ENCODE measurements around the gene KLHL33. TPM values are rescaled to one million over a fixed set of nuclear protein-coding genes. Genes with fewer than 3 reads are reported as not detected.
A peak's percentile ranks its signal among the peaks of the same experiment; 100 is the strongest.

Gene KLHL33
- total RNA-seq, 1 donor from 2014 or later: not detected

- Mint-ChIP-seq H3K4me3 (ENCODE audit: low read depth) (no peak overlapping the region), H3K9me3 (no peaks in the 10 kb centered on the region), H3K4me1 (ENCODE audit: low read depth) (peaks cover 9% of the 10 kb centered on the region), H3K36me3 (ENCODE audit: low read depth) (no peaks in the 10 kb centered on the region), H3K27ac (no peak overlapping the region), H3K27me3 (ENCODE audit: low read depth) (no peaks in the 10 kb centered on the region)
- intact Hi-C loops (cut with micrococcal nuclease): loop anchor here (5.0 kb wide), 2 partner anchors 115 to 265 kb away; partner anchors contain the start of gene RNASE4
- no peak for DNase-seq (ENCODE audit: low spot score)
Measured at GRCh38 chr14:20417250-20418186, 18.4 kb downstream of the KLHL33 start.

GRCh38 chr14:20416223-20416622 is 19.7 kb downstream of the KLHL33 start:
- no peak for DNase-seq (ENCODE audit: low spot score)
- Mint-ChIP-seq H3K4me3 (ENCODE audit: low read depth) (no peak overlapping the region), H3K4me1 (ENCODE audit: low read depth) (peaks cover 18% of the 10 kb centered on the region), H3K27me3 (ENCODE audit: low read depth) (no peaks in the 10 kb centered on the region), H3K36me3 (ENCODE audit: low read depth) (no peaks in the 10 kb centered on the region), H3K9me3 (no peaks in the 10 kb centered on the region), H3K27ac (no peak overlapping the region)
- intact Hi-C loops (cut with micrococcal nuclease): loop anchor here (5.0 kb wide), 2 partner anchors 116 to 266 kb away; partner anchors contain the start of gene RNASE4

- intact Hi-C loops (cut with micrococcal nuclease): loop anchor here (1.0 to 5.0 kb wide), 5 partner anchors 13 to 267 kb away; partner anchors contain the start of gene RNASE4
- H3K4me1 Mint-ChIP-seq (ENCODE audit: low read depth): peaks cover 21% of the 10 kb centered on the region
- H3K27me3 Mint-ChIP-seq (ENCODE audit: low read depth): no peaks in the 10 kb centered on the region
- no peaks in the 10 kb centered on the region for H3K36me3 Mint-ChIP-seq (ENCODE audit: low read depth)
- DNase-seq (ENCODE audit: low spot score): no peak
- no peak overlapping the region for H3K27ac Mint-ChIP-seq
- no peaks in the 10 kb centered on the region for H3K9me3 Mint-ChIP-seq
- no peak overlapping the region for H3K4me3 Mint-ChIP-seq (ENCODE audit: low read depth)
Measured at GRCh38 chr14:20415782-20416206, 20.2 kb downstream of the KLHL33 start.

GRCh38 chr14:20413744-20414082 is 22.3 kb downstream of the KLHL33 start:
- Mint-ChIP-seq H3K9me3 (no peaks in the 10 kb centered on the region), H3K4me3 (ENCODE audit: low read depth) (peak overlapping the region; percentile 97), H3K27ac (peak overlapping the region; percentile 91), H3K27me3 (ENCODE audit: low read depth) (no peaks in the 10 kb centered on the region), H3K4me1 (ENCODE audit: low read depth) (peaks cover 26% of the 10 kb centered on the region), H3K36me3 (ENCODE audit: low read depth) (peaks cover 3% of the 10 kb centered on the region)
- intact Hi-C loops (cut with micrococcal nuclease): loop anchor here (1.0 to 2.0 kb wide), 3 partner anchors 15 to 80 kb away; partner anchors contain the start of genes CCNB1IP1 and PARP2
- no peak for DNase-seq (ENCODE audit: low spot score)

- Mint-ChIP-seq H3K4me3 (ENCODE audit: low read depth) (peak within 1 kb of the TSS; percentile 97), H3K4me1 (ENCODE audit: low read depth) (peaks cover 26% of the 10 kb centered on the region), H3K36me3 (ENCODE audit: low read depth) (peaks cover 6% of the 10 kb centered on the region), H3K27ac (peak within 1 kb of the TSS; percentile 91), H3K9me3 (no peaks in the 10 kb centered on the region), H3K27me3 (ENCODE audit: low read depth) (no peaks in the 10 kb centered on the region)
- intact Hi-C loops (cut with micrococcal nuclease): loop anchor here (1.0 to 2.0 kb wide), 3 partner anchors 42 to 80 kb away; partner anchors contain the start of genes APEX1, CCNB1IP1 and PARP2
- peak; percentile 64 for DNase-seq (ENCODE audit: low spot score)
Measured at GRCh38 chr14:20412876-20413743, 22.9 kb downstream of the KLHL33 start, which contains the start of gene TEP1. Gene TEP1, minus strand, starts transcription at chr14:20413501. Its CDS starts 5,062 bp downstream, at chr14:20408439.

- Mint-ChIP-seq H3K9me3 (no peaks in the 10 kb centered on the region), H3K4me3 (ENCODE audit: low read depth) (peak overlapping the region; percentile 97), H3K27ac (peak overlapping the region; percentile 91), H3K4me1 (ENCODE audit: low read depth) (peaks cover 28% of the 10 kb centered on the region), H3K27me3 (ENCODE audit: low read depth) (no peaks in the 10 kb centered on the region), H3K36me3 (ENCODE audit: low read depth) (peaks cover 13% of the 10 kb centered on the region)
- no peak for DNase-seq (ENCODE audit: low spot score)
- intact Hi-C loops (cut with micrococcal nuclease): loop anchor here (1.0 to 2.0 kb wide), 2 partner anchors 43 to 70 kb away; partner anchors contain the start of genes APEX1 and PARP2
Measured at GRCh38 chr14:20412411-20412810, 23.6 kb downstream of the KLHL33 start.

- H3K27ac Mint-ChIP-seq: no peak overlapping the region
- H3K4me3 Mint-ChIP-seq (ENCODE audit: low read depth): no peak overlapping the region
Measured at GRCh38 chr14:20409226-20409625, 26.7 kb downstream of the KLHL33 start.

GRCh38 chr14:20403521-20403920 is 32.4 kb downstream of the KLHL33 start:
- Mint-ChIP-seq H3K9me3 (no peaks in the 10 kb centered on the region), H3K36me3 (ENCODE audit: low read depth) (peaks cover 75% of the 10 kb centered on the region), H3K4me3 (ENCODE audit: low read depth) (no peak overlapping the region), H3K27me3 (ENCODE audit: low read depth) (no peaks in the 10 kb centered on the region), H3K4me1 (ENCODE audit: low read depth) (peaks cover 24% of the 10 kb centered on the region), H3K27ac (no peak overlapping the region)
- no peak for DNase-seq (ENCODE audit: low spot score)
- intact Hi-C loops (cut with micrococcal nuclease): no loop called here

More at GRCh38 chr14:20409226-20409625, 26.7 kb downstream of the KLHL33 start:
- Mint-ChIP-seq H3K4me1 (ENCODE audit: low read depth) (peaks cover 29% of the 10 kb centered on the region), H3K36me3 (ENCODE audit: low read depth) (peaks cover 40% of the 10 kb centered on the region), H3K9me3 (no peaks in the 10 kb centered on the region), H3K27me3 (ENCODE audit: low read depth) (no peaks in the 10 kb centered on the region)
- intact Hi-C loops (cut with micrococcal nuclease): no loop called here
- no peak for DNase-seq (ENCODE audit: low spot score)

- Mint-ChIP-seq H3K9me3 (no peaks in the 10 kb centered on the region), H3K36me3 (ENCODE audit: low read depth) (peaks cover 61% of the 10 kb centered on the region), H3K4me1 (ENCODE audit: low read depth) (peaks cover 22% of the 10 kb centered on the region), H3K27me3 (ENCODE audit: low read depth) (no peaks in the 10 kb centered on the region), H3K4me3 (ENCODE audit: low read depth) (peak overlapping the region; percentile 13), H3K27ac (peak overlapping the region; percentile 75)
- no peak for DNase-seq (ENCODE audit: low spot score)
- intact Hi-C loops (cut with micrococcal nuclease): no loop called here
Measured at GRCh38 chr14:20400965-20401593, 34.9 kb downstream of the KLHL33 start.

GRCh38 chr14:20400589-20400964 is 35.4 kb downstream of the KLHL33 start:
- Mint-ChIP-seq H3K9me3 (no peaks in the 10 kb centered on the region), H3K4me3 (ENCODE audit: low read depth) (peak overlapping the region; percentile 13), H3K4me1 (ENCODE audit: low read depth) (peaks cover 22% of the 10 kb centered on the region), H3K27ac (peak overlapping the region; percentile 75), H3K36me3 (ENCODE audit: low read depth) (peaks cover 63% of the 10 kb centered on the region), H3K27me3 (ENCODE audit: low read depth) (no peaks in the 10 kb centered on the region)
- intact Hi-C loops (cut with micrococcal nuclease): no loop called here
- no peak for DNase-seq (ENCODE audit: low spot score)

- Mint-ChIP-seq H3K9me3 (no peaks in the 10 kb centered on the region), H3K4me1 (ENCODE audit: low read depth) (peaks cover 15% of the 10 kb centered on the region), H3K27ac (no peak overlapping the region), H3K36me3 (ENCODE audit: low read depth) (peaks cover 47% of the 10 kb centered on the region), H3K4me3 (ENCODE audit: low read depth) (no peak overlapping the region), H3K27me3 (ENCODE audit: low read depth) (no peaks in the 10 kb centered on the region)
- no peak for DNase-seq (ENCODE audit: low spot score)
- intact Hi-C loops (cut with micrococcal nuclease): no loop called here
Measured at GRCh38 chr14:20397511-20397910, 38.5 kb downstream of the KLHL33 start.

GRCh38 chr14:20391505-20391904 is 44.5 kb downstream of the KLHL33 start:
- no peaks in the 10 kb centered on the region for H3K4me1 Mint-ChIP-seq (ENCODE audit: low read depth)
- H3K36me3 Mint-ChIP-seq (ENCODE audit: low read depth): peaks cover 57% of the 10 kb centered on the region
- DNase-seq (ENCODE audit: low spot score): no peak
- no peak overlapping the region for H3K27ac Mint-ChIP-seq
- H3K27me3 Mint-ChIP-seq (ENCODE audit: low read depth): no peaks in the 10 kb centered on the region
- intact Hi-C loops (cut with micrococcal nuclease): no loop called here
- no peaks in the 10 kb centered on the region for H3K9me3 Mint-ChIP-seq
- no peak overlapping the region for H3K4me3 Mint-ChIP-seq (ENCODE audit: low read depth)
